Measurements from ENCODE around the gene TPT1. TPM values are rescaled to one million over a fixed set of nuclear protein-coding genes. Genes with fewer than 3 reads are reported as not detected.

The TPT1 gene
- total and polyA plus RNA-seq, 9 of the 15 experiments (the other 6 are each of a cell fraction or from before 2014, with no cell fraction given) = 602 to 2,508 (median 1,784) TPM

DNA sequence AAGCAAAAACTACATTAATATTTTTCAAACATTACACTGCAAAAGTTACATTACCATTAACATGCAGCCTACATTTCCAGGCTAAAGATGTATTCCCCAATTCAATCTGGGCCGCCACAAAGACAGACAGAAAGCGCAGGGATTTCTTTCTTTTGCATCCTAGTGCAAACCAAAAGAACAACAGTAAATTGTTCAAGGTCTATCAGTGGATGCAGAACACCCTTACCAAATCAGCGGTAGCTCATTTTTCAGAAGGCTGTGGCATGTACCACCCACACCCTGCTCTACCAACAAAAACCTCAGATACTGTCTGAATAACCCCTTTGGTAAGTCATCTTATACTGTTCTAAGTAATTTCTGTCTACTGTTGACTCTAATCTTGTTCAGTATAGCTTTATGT is 3.6 kb downstream of the TPT1 start:
- CTCF ChIA-PET (ENCODE audit: low intra/inter-chr PET ratio) = no interaction called here
- ATAC-seq (no peak), DNase-seq (ENCODE audit: extremely low read depth in 1 of 4, low spot score in 3 of 4) (no peak), FAIRE-seq (no peak)
- H3K4me3 ChIP-seq = no peak overlapping the region
- H3K9me3 ChIP-seq (replicated peaks; ENCODE audit: control insufficient read depth, insufficient read depth, low read depth, low read length) = no peaks in the 10 kb centered on the region
- peaks cover 62% of the 10 kb centered on the region for H3K36me3 ChIP-seq (ENCODE audit: control insufficient read depth, insufficient read depth, low read length)
- H3K27me3 ChIP-seq (ENCODE audit: control insufficient read depth in 2 of 2, insufficient read depth in 2 of 2, low read length in 2 of 2) = no peaks in the 10 kb centered on the region
- H3K9ac ChIP-seq (ENCODE audit: insufficient read depth in 1 of 2, low read depth in 2 of 2, low read length in 2 of 2) = no peak overlapping the region
- H2AFZ ChIP-seq (ENCODE audit: low read depth, low read length) = no peak overlapping the region
- H4K20me1 ChIP-seq (replicated peaks; ENCODE audit: control insufficient read depth, insufficient read depth, low read length) = peaks cover 51% of the 10 kb centered on the region
- peaks cover 64% of the 10 kb centered on the region for H3K79me2 ChIP-seq (ENCODE audit: control insufficient read depth, insufficient read depth, low read length)
- H3K27ac ChIP-seq (ENCODE audit: extremely low read depth, low read depth, low read length) = no peak overlapping the region
- intact Hi-C loops (cut with micrococcal nuclease) (no loop called here), in situ Hi-C loops (cut with MboI) (no loop called here)
- BruUV-seq (replicated peaks) = no TSS peak
- H3K4me1 ChIP-seq (replicated peaks in 1 of 2; ENCODE audit: control insufficient read depth in 2 of 2, insufficient read depth in 2 of 2, low read length in 2 of 2) = peaks cover 3 to 10% of the 10 kb centered on the region in 2 experiments
- H3K9me1 ChIP-seq (ENCODE audit: control insufficient read depth, insufficient read depth, low read length) = no peaks in the 10 kb centered on the region
- POLR2A ChIA-PET = interaction anchor here (1.3 to 1.4 kb wide), 2 partner anchors 12 to 14 kb away, joined by 3 to 6 read pairs; no protein-coding TSS in a partner anchor
- no peak overlapping the region for H3K4me2 ChIP-seq (ENCODE audit: insufficient read depth, low read length)
- 89% methylated on average over 3 of the region's 3 CpGs for WGBS (ENCODE audit: insufficient coverage, low coverage, missing lambda C conversion rate)
- TF ChIP-seq FOXA3 (CRISPR knock-in tag; conservative IDR thresholded peaks at IDR 0.05 in 1 of 2, IDR thresholded peaks at IDR 0.05 in 1 of 2) = no peak
- TF ChIP-seq CREB1 (IDR thresholded peaks at IDR 0.05) = no peak
- TF ChIP-seq CREB1 (CRISPR knock-in tag; IDR thresholded peaks at IDR 0.05) = no peak
- TF ChIP-seq ZNF507 (tag; conservative IDR thresholded peaks at IDR 0.05) = no peak
- no peak for TF ChIP-seq C11orf30 (IDR thresholded peaks at IDR 0.05; ENCODE audit: low read depth)
- no peak for TF ChIP-seq HNRNPK (IDR thresholded peaks at IDR 0.05; ENCODE audit: low read depth, low read length, poor library complexity, severe bottlenecking)
- TF ChIP-seq, protein P1, sequence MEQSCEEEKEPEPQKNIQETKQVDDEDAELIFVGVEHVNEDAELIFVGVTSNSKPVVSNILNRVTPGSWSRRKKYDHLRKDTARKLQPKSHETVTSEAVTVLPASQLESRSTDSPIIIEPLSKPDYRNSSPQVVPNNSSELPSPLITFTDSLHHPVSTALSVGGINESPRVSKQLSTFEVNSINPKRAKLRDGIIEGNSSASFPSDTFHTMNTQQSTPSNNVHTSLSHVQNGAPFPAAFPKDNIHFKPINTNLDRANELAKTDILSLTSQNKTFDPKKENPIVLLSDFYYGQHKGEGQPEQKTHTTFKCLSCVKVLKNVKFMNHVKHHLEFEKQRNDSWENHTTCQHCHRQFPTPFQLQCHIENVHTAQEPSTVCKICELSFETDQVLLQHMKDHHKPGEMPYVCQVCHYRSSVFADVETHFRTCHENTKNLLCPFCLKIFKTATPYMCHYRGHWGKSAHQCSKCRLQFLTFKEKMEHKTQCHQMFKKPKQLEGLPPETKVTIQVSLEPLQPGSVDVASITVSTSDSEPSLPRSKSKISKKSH (CRISPR knock-in tag; IDR thresholded peaks at IDR 0.05) = no peak
- TF ChIP-seq, protein P2, sequence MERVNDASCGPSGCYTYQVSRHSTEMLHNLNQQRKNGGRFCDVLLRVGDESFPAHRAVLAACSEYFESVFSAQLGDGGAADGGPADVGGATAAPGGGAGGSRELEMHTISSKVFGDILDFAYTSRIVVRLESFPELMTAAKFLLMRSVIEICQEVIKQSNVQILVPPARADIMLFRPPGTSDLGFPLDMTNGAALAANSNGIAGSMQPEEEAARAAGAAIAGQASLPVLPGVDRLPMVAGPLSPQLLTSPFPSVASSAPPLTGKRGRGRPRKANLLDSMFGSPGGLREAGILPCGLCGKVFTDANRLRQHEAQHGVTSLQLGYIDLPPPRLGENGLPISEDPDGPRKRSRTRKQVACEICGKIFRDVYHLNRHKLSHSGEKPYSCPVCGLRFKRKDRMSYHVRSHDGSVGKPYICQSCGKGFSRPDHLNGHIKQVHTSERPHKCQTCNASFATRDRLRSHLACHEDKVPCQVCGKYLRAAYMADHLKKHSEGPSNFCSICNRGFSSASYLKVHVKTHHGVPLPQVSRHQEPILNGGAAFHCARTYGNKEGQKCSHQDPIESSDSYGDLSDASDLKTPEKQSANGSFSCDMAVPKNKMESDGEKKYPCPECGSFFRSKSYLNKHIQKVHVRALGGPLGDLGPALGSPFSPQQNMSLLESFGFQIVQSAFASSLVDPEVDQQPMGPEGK (CRISPR knock-in tag; IDR thresholded peaks at IDR 0.05; ENCODE audit: borderline replicate concordance) = no peak
- TF ChIP-seq, protein P3, sequence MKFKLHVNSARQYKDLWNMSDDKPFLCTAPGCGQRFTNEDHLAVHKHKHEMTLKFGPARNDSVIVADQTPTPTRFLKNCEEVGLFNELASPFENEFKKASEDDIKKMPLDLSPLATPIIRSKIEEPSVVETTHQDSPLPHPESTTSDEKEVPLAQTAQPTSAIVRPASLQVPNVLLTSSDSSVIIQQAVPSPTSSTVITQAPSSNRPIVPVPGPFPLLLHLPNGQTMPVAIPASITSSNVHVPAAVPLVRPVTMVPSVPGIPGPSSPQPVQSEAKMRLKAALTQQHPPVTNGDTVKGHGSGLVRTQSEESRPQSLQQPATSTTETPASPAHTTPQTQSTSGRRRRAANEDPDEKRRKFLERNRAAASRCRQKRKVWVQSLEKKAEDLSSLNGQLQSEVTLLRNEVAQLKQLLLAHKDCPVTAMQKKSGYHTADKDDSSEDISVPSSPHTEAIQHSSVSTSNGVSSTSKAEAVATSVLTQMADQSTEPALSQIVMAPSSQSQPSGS (CRISPR knock-in tag; IDR thresholded peaks at IDR 0.05) = no peak
- no peak for TF ChIP-seq LEF1 (IDR thresholded peaks at IDR 0.05)
- no peak for TF ChIP-seq JUN (IDR thresholded peaks at IDR 0.05; ENCODE audit: borderline replicate concordance, low read depth, low read length)
- TF ChIP-seq JUN (CRISPR knock-in tag; IDR thresholded peaks at IDR 0.05; ENCODE audit: borderline replicate concordance) = no peak
- no peak for TF ChIP-seq ELF4 (CRISPR knock-in tag; IDR thresholded peaks at IDR 0.05)
- no peak for TF ChIP-seq ZFP1 (CRISPR knock-in tag; IDR thresholded peaks at IDR 0.05)
- TF ChIP-seq, protein P4, sequence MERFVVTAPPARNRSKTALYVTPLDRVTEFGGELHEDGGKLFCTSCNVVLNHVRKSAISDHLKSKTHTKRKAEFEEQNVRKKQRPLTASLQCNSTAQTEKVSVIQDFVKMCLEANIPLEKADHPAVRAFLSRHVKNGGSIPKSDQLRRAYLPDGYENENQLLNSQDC (CRISPR knock-in tag; IDR thresholded peaks at IDR 0.05) = no peak
